ENCODE results near the gene SMC4. TPM values are rescaled to one million over a fixed set of nuclear protein-coding genes. Genes with fewer than 3 reads are reported as not detected.

Gene SMC4
- total RNA-seq, 4 donors from 2014 or later: 25.5 to 53.5 (median 40.7) TPM

DNA sequence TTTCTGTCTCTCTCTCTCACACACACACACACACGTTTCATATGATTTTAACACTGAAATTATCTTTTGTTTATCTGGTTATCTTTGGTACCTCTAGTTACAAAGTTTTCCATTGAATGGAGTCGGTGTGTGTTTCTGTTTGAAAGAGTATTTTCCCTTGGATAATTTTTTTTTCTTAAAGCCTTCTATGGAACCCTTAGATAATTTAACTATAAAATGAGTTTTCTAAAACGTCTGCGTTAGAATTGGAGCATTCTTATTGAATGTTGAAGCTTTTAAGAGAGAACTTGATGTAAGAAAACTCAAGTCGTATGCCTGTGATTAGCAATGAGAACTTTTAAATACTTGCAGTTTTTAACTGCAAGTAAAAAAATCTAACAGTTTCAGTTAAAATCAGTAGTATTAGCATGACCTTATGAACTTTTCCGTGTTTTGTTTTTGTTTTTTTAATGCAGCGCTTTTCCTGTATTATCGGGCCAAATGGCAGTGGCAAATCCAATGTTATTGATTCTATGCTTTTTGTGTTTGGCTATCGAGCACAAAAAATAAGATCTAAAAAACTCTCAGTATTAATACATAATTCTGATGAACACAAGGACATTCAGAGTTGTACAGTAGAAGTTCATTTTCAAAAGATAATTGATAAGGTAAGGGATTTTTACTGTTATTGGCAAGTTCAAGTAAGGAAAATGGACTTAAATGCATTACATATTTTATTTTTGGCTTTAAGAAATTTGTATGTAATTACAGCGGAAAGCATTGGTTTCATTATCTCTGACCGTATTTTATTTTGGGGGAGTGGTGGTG is 3.0 kb downstream of the SMC4 start:
- H3K4me3 ChIP-seq (replicated peaks in 1 of 3): no peak overlapping the region
- H3K4me1 ChIP-seq: peaks cover 11 to 13% of the 10 kb centered on the region in 2 donors
- TF ChIP-seq, protein P1, sequence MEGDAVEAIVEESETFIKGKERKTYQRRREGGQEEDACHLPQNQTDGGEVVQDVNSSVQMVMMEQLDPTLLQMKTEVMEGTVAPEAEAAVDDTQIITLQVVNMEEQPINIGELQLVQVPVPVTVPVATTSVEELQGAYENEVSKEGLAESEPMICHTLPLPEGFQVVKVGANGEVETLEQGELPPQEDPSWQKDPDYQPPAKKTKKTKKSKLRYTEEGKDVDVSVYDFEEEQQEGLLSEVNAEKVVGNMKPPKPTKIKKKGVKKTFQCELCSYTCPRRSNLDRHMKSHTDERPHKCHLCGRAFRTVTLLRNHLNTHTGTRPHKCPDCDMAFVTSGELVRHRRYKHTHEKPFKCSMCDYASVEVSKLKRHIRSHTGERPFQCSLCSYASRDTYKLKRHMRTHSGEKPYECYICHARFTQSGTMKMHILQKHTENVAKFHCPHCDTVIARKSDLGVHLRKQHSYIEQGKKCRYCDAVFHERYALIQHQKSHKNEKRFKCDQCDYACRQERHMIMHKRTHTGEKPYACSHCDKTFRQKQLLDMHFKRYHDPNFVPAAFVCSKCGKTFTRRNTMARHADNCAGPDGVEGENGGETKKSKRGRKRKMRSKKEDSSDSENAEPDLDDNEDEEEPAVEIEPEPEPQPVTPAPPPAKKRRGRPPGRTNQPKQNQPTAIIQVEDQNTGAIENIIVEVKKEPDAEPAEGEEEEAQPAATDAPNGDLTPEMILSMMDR (IDR thresholded peaks at IDR 0.05): no peak
- no peak for TF ChIP-seq POLR2A (IDR thresholded peaks at IDR 0.05)
- H3K36me3 ChIP-seq: no peaks in the 10 kb centered on the region
- H3K9me3 ChIP-seq: no peaks in the 10 kb centered on the region
- no peaks in the 10 kb centered on the region for H3K27me3 ChIP-seq
- intact Hi-C loops (cut with DNase I): no loop called here
- no peak for DNase-seq
- 52 to 58% methylated on average over 11 of the region's 11 CpGs for WGBS, 2 donors
- H3K27ac ChIP-seq: peak overlapping the region in 1 of 3 donors; percentile 17

DNA sequence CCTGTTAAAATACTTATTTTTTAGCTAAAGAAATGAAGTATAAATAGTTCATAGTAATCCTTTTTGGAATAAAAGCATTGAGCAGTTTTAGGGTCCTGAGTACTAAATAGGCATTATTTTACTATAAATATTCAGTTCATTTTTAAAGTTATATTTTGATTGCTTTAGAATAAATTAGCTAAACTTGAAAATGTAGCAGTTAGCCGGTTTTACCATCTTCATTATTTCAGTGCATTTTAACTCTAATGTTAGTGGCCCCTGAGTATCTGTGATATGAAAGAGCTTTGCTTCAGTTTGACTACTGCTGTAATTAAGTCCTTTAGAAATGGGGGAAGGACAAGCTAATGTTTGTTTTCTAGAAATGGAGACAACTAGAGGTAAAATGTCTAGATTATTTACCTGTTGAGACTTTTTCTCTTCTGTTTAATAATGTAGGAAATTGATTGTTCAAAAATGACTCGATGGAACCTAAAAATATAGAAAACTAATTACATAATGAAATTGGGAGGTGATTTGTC is 3.6 kb downstream of the SMC4 start:
- TF ChIP-seq, protein P1 (IDR thresholded peaks at IDR 0.05): no peak
- no peak for TF ChIP-seq POLR2A (IDR thresholded peaks at IDR 0.05)
- Histone ChIP-seq H3K4me3 (replicated peaks in 1 of 3) (no peak overlapping the region), H3K27ac (peak overlapping the region in 1 of 3 donors; percentile 17), H3K36me3 (no peaks in the 10 kb centered on the region), H3K4me1 (peaks cover 10 to 11% of the 10 kb centered on the region in 2 donors), H3K27me3 (no peaks in the 10 kb centered on the region), H3K9me3 (no peaks in the 10 kb centered on the region)
- no peak for DNase-seq
- 73 to 77% methylated on average over 2 of the region's 2 CpGs for WGBS, 2 donors
- intact Hi-C loops (cut with DNase I): no loop called here

DNA sequence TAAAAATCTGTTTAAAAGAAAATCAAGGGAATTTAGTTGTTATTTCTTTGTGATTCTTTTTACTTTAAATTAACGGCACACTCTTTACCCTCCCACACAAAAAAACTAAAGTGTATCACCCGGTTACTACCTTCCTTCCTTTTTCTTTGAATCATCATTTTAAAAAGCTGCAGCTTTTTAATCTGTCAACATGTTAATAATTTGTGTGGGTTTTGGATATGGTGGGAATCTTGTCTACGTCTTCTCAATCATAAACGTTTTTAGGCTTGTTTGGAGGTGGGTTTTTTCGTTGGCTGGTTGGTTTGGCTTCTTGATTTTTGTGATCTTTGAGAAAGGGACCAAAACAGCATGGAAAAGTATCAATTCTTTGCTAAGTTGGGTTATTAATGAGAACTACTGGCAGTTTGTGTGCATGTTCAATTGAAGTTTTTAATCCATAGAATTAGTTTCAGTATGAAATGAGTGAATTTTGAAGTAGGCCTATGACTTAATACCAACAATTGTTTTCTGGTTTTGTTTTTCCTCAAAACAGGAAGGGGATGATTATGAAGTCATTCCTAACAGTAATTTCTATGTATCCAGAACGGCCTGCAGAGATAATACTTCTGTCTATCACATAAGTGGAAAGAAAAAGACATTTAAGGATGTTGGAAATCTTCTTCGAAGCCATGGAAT is 4.5 kb downstream of the SMC4 start:
- H3K27me3 ChIP-seq: no peaks in the 10 kb centered on the region

DNA sequence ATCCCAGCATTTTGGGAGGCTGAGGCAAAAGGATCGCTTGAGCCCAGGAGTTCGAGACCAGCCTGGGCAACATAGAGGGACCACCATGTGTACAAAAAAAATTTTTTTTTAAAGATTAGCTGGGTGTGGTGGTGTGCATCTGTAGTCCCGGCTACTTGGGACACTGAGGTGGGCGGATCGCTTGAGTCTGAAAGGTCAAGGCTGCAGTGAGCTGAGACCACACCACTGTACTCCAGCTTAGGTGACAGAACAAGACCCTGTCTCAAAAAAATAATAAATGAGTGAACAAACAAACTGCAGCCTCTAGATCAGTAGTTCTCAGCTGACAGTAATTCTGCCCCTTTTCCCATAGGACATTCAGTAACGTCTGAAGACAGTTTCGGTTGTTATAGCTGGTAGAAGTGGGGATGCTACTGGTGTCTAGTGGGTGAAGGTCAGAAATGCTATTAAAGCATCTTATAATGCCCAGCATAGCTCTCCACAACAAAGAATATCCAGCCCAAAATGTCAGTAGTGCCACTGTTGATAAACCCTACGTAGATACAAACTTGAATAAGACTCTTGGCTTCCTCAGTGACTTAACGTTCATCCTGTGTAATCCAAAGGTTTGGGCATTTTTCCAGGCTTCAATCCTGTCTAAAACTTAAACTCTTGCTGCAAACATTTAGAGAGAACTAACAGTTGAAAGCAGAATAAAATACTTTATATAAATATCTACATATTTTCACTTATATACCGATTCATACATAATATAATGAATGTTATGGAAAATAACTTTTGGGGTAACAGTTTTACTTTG is 10.6 kb downstream of the SMC4 start:
- TF ChIP-seq, protein P1 (IDR thresholded peaks at IDR 0.05): no peak
- no peak for TF ChIP-seq POLR2A (IDR thresholded peaks at IDR 0.05)
- no peaks in the 10 kb centered on the region for H3K36me3 ChIP-seq
- no peak for DNase-seq
- intact Hi-C loops (cut with DNase I): loop anchor here (5.0 to 10.0 kb wide), 2 partner anchors 248 to 375 kb away; no protein-coding TSS in a partner anchor
- WGBS, 2 donors: 86 to 89% methylated on average over 10 of the region's 10 CpGs
- H3K4me1 ChIP-seq: no peaks in the 10 kb centered on the region
- H3K27ac ChIP-seq: no peak overlapping the region
- H3K9me3 ChIP-seq: no peaks in the 10 kb centered on the region
- no peak overlapping the region for H3K4me3 ChIP-seq (replicated peaks in 1 of 3)
- no peaks in the 10 kb centered on the region for H3K27me3 ChIP-seq

More for the DNA sequence above, 4.5 kb downstream of the SMC4 start:
- intact Hi-C loops (cut with DNase I): no loop called here
- TF ChIP-seq, protein P1 (IDR thresholded peaks at IDR 0.05): no peak
- no peak for TF ChIP-seq POLR2A (IDR thresholded peaks at IDR 0.05)
- no peak for DNase-seq
- Histone ChIP-seq H3K27ac (no peak overlapping the region), H3K36me3 (no peaks in the 10 kb centered on the region), H3K4me1 (peaks cover 6 to 7% of the 10 kb centered on the region in 2 donors), H3K9me3 (no peaks in the 10 kb centered on the region), H3K4me3 (replicated peaks in 1 of 3) (no peak overlapping the region)
- 66 to 77% methylated on average over 7 of the region's 7 CpGs for WGBS, 2 donors

Measured in thyroid gland (tissue), 4 donors.